ENCODE measurements around the gene AFF2.

Gene AFF2

DNA sequence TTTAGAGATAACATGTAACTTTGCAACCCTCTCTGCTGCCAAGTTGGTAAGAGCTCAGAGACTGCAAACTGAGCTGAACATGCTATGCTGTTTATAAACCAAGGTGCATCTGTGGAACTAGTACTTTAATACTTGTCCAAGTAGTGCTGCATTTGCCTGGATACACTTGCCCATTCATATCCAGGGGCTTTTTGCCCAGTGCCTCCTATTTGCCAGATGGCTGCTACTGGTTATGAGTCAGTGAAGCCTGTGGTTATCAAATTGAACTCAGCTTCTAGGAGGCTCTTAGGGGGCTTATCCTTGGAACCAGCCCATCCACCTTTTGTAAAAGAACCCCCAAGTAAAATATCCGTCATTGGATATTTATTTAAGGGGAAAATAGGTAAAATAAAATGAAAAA is 79.6 kb downstream of the AFF2 start:
- in situ Hi-C loops (cut with MboI; ENCODE audit: low sequenced_read_pairs), result no loop called here

- in situ Hi-C loops (cut with MboI; ENCODE audit: low sequenced_read_pairs), result no loop called here
Measured at GRCh38 chrX:148582353-148582752, 81.9 kb downstream of the AFF2 start.

GRCh38 chrX:148588649-148589310 is 88.4 kb downstream of the AFF2 start:
- in situ Hi-C loops (cut with MboI; ENCODE audit: low sequenced_read_pairs), result no loop called here

DNA sequence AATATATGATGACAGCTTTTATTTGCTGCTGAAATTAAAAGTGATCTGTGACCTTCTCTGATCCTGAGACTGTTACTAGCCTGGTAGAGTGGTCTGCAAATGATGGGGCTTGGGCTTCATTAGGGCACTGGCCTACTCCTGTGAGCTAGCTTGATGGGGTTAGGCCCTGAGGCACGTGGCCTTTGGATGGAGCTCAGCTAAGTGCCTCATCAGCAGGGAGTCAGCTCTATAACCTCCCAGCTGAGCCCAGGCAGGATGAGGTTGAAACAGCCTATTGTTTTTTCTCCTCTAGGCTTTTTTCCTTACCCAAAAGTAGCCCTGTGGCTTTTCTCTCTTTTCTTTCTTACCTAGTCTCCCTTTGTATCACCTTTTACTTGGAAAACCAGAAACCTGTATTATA is 92.2 kb downstream of the AFF2 start:
- in situ Hi-C loops (cut with MboI; ENCODE audit: low sequenced_read_pairs), result no loop called here

GRCh38 chrX:148593146-148593545 is 92.7 kb downstream of the AFF2 start:
- in situ Hi-C loops (cut with MboI; ENCODE audit: low sequenced_read_pairs), result no loop called here

DNA sequence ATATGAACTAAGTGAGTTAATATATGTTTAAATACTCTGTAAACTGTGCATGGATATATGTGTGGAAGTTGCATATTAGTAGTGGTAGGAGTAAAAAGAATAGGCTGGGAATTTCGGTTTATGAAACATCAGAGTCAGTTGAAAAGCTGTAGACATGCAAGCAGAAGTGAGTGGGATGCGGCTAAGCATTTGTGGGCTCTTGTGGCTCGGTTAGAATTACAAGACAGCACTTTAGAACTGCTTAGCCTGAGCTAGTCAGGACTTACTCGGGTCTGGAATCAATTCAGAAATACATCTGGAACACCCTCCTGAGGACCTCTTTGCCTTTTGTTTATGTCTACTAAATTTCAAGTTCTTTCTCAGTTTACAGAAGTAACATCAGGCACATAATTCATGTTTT is 93.6 kb downstream of the AFF2 start:
- in situ Hi-C loops (cut with MboI; ENCODE audit: low sequenced_read_pairs), result no loop called here

DNA sequence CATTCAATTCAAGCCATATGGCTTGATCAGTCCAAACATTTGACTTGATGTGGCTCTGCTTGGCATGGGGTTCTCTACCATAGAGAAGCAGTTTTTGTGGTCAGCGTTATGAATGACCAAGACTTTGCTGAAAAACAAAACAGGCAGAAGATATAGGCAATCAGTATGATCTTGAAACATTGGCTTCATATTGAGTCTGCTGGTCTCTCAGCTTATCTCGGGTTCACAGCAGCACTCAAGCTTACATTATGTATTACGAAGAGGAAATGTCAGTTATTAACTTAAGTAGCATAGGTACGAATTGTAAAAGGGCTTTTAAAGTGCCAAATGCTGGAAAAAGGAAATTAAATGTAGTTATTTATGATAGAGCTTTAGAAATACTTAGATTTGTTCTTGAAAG is 99.0 kb downstream of the AFF2 start:
- in situ Hi-C loops (cut with MboI; ENCODE audit: low sequenced_read_pairs), result no loop called here

DNA sequence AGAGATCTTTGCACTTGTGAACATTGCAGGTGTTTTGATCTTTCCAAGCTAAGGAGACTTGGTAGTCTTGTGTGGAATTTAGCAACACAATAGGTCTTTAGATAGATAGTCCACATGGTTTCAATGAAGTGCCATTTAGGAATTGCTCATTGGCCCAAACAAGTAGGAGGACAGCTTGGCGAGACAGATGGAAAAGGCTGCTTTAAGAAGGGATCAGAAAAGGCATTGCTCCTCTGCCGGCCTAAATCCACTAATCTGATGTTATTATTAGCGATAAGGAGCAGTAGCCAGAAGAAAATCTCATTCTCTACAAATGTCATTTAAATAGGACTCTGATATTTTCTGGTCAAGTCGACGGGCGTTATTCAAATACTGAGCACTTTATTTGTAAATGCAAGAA is 99.7 kb downstream of the AFF2 start:
- in situ Hi-C loops (cut with MboI; ENCODE audit: low sequenced_read_pairs), result no loop called here

DNA sequence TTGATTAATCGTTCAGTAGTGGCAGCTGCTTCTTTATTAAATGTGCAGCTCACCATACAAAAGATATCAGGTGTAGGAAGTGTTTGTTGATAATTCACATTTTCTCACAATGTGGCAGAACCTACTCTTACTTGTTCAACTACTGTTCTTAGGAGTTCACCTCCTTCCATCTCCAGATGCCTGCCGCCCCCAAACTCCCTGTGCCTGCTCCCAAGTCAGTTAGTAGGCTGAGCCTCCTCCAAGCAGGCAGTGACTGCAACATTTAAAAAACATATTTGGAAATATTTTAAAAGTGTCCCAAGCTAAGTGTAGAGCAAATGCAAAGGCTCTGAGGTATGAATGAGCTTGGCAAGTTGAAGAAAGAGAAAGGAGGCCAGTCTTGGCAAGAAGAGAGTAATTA is 100.2 kb downstream of the AFF2 start:
- in situ Hi-C loops (cut with MboI; ENCODE audit: low sequenced_read_pairs), result no loop called here

- in situ Hi-C loops (cut with MboI; ENCODE audit: low sequenced_read_pairs), result no loop called here
Measured at GRCh38 chrX:148601034-148601433, 100.6 kb downstream of the AFF2 start.

- in situ Hi-C loops (cut with MboI; ENCODE audit: low sequenced_read_pairs), result no loop called here
Measured at GRCh38 chrX:148609515-148610327, 109.3 kb downstream of the AFF2 start.

GRCh38 chrX:148610328-148610698 is 109.9 kb downstream of the AFF2 start:
- in situ Hi-C loops (cut with MboI; ENCODE audit: low sequenced_read_pairs), result no loop called here

GRCh38 chrX:148611993-148612392 is 111.6 kb downstream of the AFF2 start:
- in situ Hi-C loops (cut with MboI; ENCODE audit: low sequenced_read_pairs), result no loop called here

- in situ Hi-C loops (cut with MboI; ENCODE audit: low sequenced_read_pairs), result no loop called here
Measured at GRCh38 chrX:148612431-148612830, 112.0 kb downstream of the AFF2 start.

- in situ Hi-C loops (cut with MboI; ENCODE audit: low sequenced_read_pairs), result no loop called here
Measured at GRCh38 chrX:148613636-148614035, 113.2 kb downstream of the AFF2 start.

- in situ Hi-C loops (cut with MboI; ENCODE audit: low sequenced_read_pairs), result no loop called here
Measured at GRCh38 chrX:148615491-148615890, 115.1 kb downstream of the AFF2 start.

DNA sequence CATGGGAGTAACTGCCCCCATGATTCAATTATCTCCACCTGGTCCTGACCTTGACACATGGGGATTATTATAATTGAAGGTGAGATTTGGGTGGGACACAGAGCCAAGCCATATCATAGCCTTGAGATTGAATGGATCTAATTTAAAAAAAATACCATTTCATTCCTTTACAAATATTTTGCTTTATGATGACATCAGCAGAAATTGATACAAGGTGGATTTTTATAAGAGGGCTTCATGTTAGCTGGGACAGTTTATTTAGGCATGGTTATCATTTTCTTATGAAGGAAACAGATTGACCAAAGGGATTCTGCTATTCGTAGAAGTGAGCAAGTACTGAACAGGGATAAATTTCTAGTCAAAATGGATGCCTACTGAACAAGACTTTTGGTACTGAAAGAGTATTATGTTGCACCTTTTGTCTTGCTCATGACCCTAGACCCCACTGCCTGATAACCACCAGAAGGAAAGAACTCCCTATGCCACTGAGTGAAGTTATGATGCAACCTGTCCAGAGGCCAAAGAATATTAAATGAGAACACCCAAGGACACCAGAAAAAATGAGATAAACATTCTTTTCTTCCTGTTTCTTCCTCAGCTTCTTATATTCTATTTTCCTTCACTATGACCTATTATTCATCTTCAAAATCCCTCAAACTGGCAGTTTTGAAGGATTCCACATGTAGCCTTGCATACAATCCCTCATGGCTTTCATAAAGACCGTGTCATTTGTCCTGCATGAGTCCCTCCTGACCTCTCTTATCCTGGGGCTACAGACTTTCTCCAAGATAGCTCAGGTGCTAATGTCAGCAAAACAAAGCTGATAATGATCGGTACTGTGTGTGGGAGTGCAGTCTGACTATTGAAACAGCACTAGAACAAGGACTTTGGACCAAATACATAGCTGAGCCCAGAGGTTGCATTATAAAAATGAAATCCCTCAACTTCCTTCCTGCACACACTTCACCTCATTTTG is 118.3 kb downstream of the AFF2 start:
- in situ Hi-C loops (cut with MboI; ENCODE audit: low sequenced_read_pairs), result no loop called here

DNA sequence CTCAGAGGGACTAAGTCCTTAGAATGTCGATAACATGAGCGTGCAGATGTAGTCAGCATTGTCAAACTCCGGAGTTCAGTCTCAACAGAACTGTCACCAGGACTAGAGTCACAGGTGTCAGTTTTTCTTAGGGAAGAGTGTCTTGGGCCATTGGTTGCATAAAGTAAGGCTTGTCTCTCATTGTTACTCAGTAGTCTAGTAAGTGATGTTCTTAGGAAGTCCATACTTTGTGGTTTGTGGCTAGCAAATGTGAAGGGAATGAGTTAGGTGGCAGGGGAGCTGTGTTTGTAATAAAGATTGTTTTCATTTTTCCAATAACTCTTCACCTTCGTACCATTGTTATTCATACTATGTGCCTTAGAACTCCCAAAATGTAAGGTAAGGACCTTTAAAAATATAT is 119.6 kb downstream of the AFF2 start:
- in situ Hi-C loops (cut with MboI; ENCODE audit: low sequenced_read_pairs), result no loop called here

DNA sequence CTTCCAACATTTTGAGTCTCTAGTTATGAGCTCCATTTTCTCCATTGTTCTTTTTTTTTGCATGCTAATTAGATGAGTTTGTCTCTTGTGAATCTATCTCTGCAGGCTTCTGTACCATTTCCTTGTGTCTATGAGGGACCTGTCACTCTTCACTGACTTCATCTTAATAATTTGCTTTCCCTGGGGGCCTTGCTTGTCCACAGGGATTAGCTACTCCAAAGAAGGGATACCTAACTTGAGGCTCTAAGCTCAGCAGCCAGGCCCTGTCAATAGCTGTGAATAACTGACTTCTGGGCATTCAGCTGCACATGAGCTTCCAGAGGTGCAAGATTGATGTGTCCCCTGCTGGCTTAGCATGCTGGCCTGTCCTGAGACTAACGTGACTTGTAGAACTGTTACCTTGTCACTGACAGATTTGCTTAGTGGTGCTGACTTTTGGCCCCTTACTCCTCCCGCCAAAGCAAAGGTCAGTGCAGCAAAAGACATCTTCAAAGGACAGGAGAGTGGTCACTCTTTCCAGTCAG is 124.6 kb downstream of the AFF2 start:
- in situ Hi-C loops (cut with MboI; ENCODE audit: low sequenced_read_pairs), result no loop called here

DNA sequence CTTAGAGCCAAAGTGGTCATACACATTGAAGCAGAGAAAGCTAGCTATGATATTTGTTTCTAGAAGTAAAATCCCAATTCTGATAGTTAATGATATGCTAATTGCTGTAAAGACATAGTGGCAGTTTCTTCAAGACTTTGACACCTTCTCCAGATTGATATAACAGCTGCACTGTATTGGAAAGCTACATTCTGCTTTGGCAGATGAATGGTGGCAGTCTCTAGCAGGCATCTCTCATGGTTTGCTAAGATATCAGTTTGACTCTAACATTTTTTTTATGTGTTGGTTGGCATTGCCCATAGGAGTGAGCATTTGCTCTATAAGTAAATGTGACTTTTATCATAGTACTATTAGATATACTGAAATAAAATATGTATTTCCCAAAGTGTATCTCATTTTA is 128.2 kb downstream of the AFF2 start:
- in situ Hi-C loops (cut with MboI; ENCODE audit: low sequenced_read_pairs), result no loop called here

GRCh38 chrX:148629434-148629833 is 129.0 kb downstream of the AFF2 start:
- in situ Hi-C loops (cut with MboI; ENCODE audit: low sequenced_read_pairs), result no loop called here
